Fibroblast of lung (primary cell): Measurements from ENCODE around the gene JADE2.

Experiments
- EZH2 ChIP-seq: IDR thresholded peaks from 2 replicates; pipeline ENCODE4 v1.5.1; 2012; ENCODE audit warnings: low read length, control low read depth, mild to moderate bottlenecking; ENCODE audit errors: missing control alignments
- TF ChIP-seq, protein P1 (sequence below), 2 donors: IDR thresholded peaks in 1 of 2; conservative IDR thresholded peaks in 1 of 2; 1 replicate in 1 of 2; 2 replicates in 1 of 2; pipeline ENCODE4 v1.5.1; 2011 to 2012; ENCODE audit warnings: low read length in 2 of 2, control low read depth in 1 of 2, inconsistent platforms in 1 of 2, low read depth in 1 of 2, mild to moderate bottlenecking in 1 of 2

DNA sequence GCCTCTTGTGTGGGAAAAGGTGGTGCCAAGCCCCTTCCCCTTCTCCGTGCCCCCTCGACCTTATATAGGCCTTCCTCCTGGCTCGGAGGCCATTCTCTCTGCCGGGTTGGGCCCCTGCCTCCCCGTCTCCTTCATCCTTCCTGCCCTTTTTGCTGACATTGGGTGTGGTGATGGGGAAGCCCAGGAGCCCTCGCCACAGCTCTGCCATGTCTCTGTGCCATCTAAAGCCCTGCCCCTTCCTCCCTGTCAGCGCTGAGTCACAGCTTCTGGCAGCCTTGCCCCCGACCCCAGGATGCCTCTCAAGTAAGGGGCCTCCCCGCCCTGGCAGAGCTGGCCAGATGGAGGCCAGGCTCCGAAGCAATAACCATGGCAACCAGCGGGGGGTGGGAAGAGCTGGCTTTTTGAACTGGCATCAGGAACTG is 30.4 kb downstream of the JADE2 start:
- TF ChIP-seq, protein P1, sequence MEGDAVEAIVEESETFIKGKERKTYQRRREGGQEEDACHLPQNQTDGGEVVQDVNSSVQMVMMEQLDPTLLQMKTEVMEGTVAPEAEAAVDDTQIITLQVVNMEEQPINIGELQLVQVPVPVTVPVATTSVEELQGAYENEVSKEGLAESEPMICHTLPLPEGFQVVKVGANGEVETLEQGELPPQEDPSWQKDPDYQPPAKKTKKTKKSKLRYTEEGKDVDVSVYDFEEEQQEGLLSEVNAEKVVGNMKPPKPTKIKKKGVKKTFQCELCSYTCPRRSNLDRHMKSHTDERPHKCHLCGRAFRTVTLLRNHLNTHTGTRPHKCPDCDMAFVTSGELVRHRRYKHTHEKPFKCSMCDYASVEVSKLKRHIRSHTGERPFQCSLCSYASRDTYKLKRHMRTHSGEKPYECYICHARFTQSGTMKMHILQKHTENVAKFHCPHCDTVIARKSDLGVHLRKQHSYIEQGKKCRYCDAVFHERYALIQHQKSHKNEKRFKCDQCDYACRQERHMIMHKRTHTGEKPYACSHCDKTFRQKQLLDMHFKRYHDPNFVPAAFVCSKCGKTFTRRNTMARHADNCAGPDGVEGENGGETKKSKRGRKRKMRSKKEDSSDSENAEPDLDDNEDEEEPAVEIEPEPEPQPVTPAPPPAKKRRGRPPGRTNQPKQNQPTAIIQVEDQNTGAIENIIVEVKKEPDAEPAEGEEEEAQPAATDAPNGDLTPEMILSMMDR (conservative IDR thresholded peaks at IDR 0.05 in 1 of 2, IDR thresholded peaks at IDR 0.05 in 1 of 2; ENCODE audit: low read depth in 1 of 2, low read length in 2 of 2), result no peak
- no peak for TF ChIP-seq EZH2
